Liver (tissue), 9 donors: ENCODE data around the gene BTRC. TPM values are rescaled to one million over a fixed set of nuclear protein-coding genes. Genes with fewer than 3 reads are reported as not detected.

ENCODE experiments used
- DNase-seq: peaks from one replicate; pipeline ENCODE4 v3.0.0-alpha.2; 2017; ENCODE audit warnings: low spot score
- H3K27ac ChIP-seq, 2 donors: one replicate each; pipeline ENCODE4 v1.7.0; 2013; ENCODE audit warnings: inconsistent platforms in 2 of 2, low read length in 2 of 2, control low read depth in 1 of 2, low read depth in 1 of 2, mild to moderate bottlenecking in 1 of 2
- H3K27me3 ChIP-seq, 4 donors: one replicate each; pipeline versions ENCODE4 v1.6.1 to v1.7.0; 2013; ENCODE audit warnings: low read length in 3 of 4, inconsistent platforms in 1 of 4, mild to moderate bottlenecking in 1 of 4, moderate library complexity in 1 of 4; ENCODE audit not compliant: control insufficient read depth in 4 of 4, insufficient read depth in 4 of 4
- H3K36me3 ChIP-seq, 4 donors: one replicate each; pipeline versions ENCODE4 v1.6.1 to v1.7.0; 2013; ENCODE audit warnings: low read length in 3 of 4, mild to moderate bottlenecking in 3 of 4, low read depth in 1 of 4, moderate library complexity in 1 of 4; ENCODE audit not compliant: control insufficient read depth in 4 of 4, insufficient read depth in 3 of 4
- H3K4me1 ChIP-seq, 4 donors: one replicate each; pipeline versions ENCODE4 v1.6.1 to v1.7.0; 2013; ENCODE audit warnings: low read length in 3 of 4, mild to moderate bottlenecking in 3 of 4, moderate library complexity in 1 of 4; ENCODE audit not compliant: control insufficient read depth in 4 of 4, insufficient read depth in 4 of 4
- H3K4me3 ChIP-seq, 3 donors: one replicate each; pipeline versions ENCODE4 v1.6.1 to v1.7.0; 2013; ENCODE audit warnings: low read length in 3 of 3, control low read depth in 1 of 3, low read depth in 1 of 3, mild to moderate bottlenecking in 1 of 3
- H3K9ac ChIP-seq, 2 donors: one replicate each; pipeline ENCODE4 v1.7.0; 2013; ENCODE audit warnings: low read length in 2 of 2, mild to moderate bottlenecking in 2 of 2, moderate library complexity in 2 of 2, control low read depth in 1 of 2, low read depth in 1 of 2
- H3K9me3 ChIP-seq, 4 donors: one replicate each; pipeline versions ENCODE4 v1.6.1 to v1.7.0; 2013; ENCODE audit warnings: low read length in 3 of 4; ENCODE audit not compliant: control insufficient read depth in 4 of 4
- EGR1 ChIP-seq, 2 donors: IDR thresholded peaks; 2 replicates each; pipeline ENCODE4 v1.6.1; 2016 to 2018; ENCODE audit warnings: antibody characterized with exemption in 2 of 2, low read depth in 2 of 2
- FOXA1 ChIP-seq: IDR thresholded peaks from 2 replicates; pipeline ENCODE4 v1.6.1; 2016; ENCODE audit warnings: antibody characterized with exemption
- JUND ChIP-seq, 2 donors: IDR thresholded peaks; 2 replicates each; pipeline ENCODE4 v1.6.1; 2016; ENCODE audit warnings: antibody characterized with exemption in 2 of 2
- RAD21 ChIP-seq, 2 donors: IDR thresholded peaks; 2 replicates each; pipeline ENCODE4 v1.6.1; 2016; ENCODE audit warnings: antibody characterized with exemption in 2 of 2, mild to moderate bottlenecking in 2 of 2
- REST ChIP-seq: IDR thresholded peaks from 2 replicates; pipeline ENCODE4 v1.6.1; 2016; ENCODE audit warnings: antibody characterized with exemption, mild to moderate bottlenecking
- RXRA ChIP-seq, 2 donors: IDR thresholded peaks; 2 replicates each; pipeline ENCODE4 v1.6.1; 2017 to 2018; ENCODE audit warnings: antibody characterized with exemption in 2 of 2, mild to moderate bottlenecking in 1 of 2
- SP1 ChIP-seq: IDR thresholded peaks from 2 replicates; pipeline ENCODE4 v1.6.1; 2018; ENCODE audit warnings: antibody characterized with exemption, mild to moderate bottlenecking
- TAF1 ChIP-seq: conservative IDR thresholded peaks from 2 replicates; pipeline ENCODE4 v1.6.1; 2016; ENCODE audit warnings: antibody characterized with exemption, mild to moderate bottlenecking
- YY1 ChIP-seq: IDR thresholded peaks from 2 replicates; pipeline ENCODE4 v1.6.1; 2016; ENCODE audit warnings: antibody characterized with exemption, mild to moderate bottlenecking
- WGBS: extraction: QIAGEN DNeasy Blood & Tissue Kit; methylation state at CpG from one replicate; pipeline ENCODE4 v1.1.7; 2013; 5-methylcytosine and 5-hydroxymethylcytosine counted together
- polyA plus RNA-seq, 2 donors: library from polyadenylated mRNA; stranded (reverse) in 1 of 2; unstranded in 1 of 2; fragments of 200-250 nt in 1 of 2; fragments of >200 nt in 1 of 2; fragmentation: Nextera tagmentation in 1 of 2; extraction: Ambion mirVana in 1 of 2; gene quantifications; one replicate each; pipeline versions ENCODE4 v1.2.1 to v1.2.3, GENCODE V29; 2013 to 2015
- total RNA-seq, 2 donors: library from RNA; depleted of rRNA; stranded (reverse); fragments of >200 nt; gene quantifications; one replicate each; pipeline ENCODE4 v1.2.3, GENCODE V29; 2014
- TF ChIP-seq, protein P1 (sequence below): IDR thresholded peaks from 2 replicates; pipeline ENCODE4 v1.6.1; 2016; ENCODE audit warnings: antibody characterized with exemption
- donor health status: healthy.
- donor health status: healthy.
- donor health status: healthy.
- donor health status: healthy.
- donor health status: healthy.

Gene BTRC
- total and polyA plus RNA-seq, 4 donors, result 2.7 to 28.2 (median 5.9) TPM

DNA sequence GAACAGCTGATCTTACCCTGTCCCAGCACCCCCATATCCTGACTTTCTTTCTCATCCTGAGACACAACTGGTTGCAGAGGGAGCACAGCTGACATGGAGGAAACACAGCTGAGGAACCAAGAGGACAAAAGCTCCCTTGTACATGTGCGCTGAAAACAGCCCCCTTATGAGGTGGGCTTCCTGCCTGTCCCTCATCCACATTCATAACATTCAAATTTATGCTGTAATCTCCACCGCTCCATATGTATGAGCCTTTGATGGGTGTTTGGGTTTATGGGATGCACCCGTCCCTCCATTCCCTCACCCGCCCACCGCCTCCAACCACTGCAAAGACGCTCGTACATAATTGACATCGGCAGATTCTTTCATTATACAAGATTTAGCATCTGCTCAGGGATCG is 49.6 kb upstream of the BTRC start:
- WGBS, result 94% methylated on average over 9 of the region's 9 CpGs
- Histone ChIP-seq H3K27me3 (peaks cover 0 to 3% (median 0%) of the 10 kb centered on the region in 4 donors), H3K9me3 (no peaks in the 10 kb centered on the region), H3K27ac (no peak overlapping the region), H3K9ac (no peak overlapping the region), H3K4me1 (no peaks in the 10 kb centered on the region), H3K36me3 (no peaks in the 10 kb centered on the region), H3K4me3 (no peak overlapping the region)
- TF ChIP-seq, protein P1, sequence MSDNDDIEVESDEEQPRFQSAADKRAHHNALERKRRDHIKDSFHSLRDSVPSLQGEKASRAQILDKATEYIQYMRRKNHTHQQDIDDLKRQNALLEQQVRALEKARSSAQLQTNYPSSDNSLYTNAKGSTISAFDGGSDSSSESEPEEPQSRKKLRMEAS, result no peak
- TF ChIP-seq JUND (IDR thresholded peaks at IDR 0.05) (no peak), TAF1 (no peak), RXRA (IDR thresholded peaks at IDR 0.05) (no peak), SP1 (no peak), FOXA1 (no peak)
- DNase-seq, result no peak

GRCh38 chr10:101305320-101306241 is 48.4 kb upstream of the BTRC start:
- no peak for DNase-seq

More at GRCh38 chr10:101305320-101306241, 48.4 kb upstream of the BTRC start:
- Histone ChIP-seq H3K9ac (no peak overlapping the region), H3K27ac (no peak overlapping the region), H3K27me3 (peaks cover 0 to 4% (median 3%) of the 10 kb centered on the region in 4 donors), H3K9me3 (no peaks in the 10 kb centered on the region), H3K4me3 (no peak overlapping the region), H3K4me1 (no peaks in the 10 kb centered on the region), H3K36me3 (no peaks in the 10 kb centered on the region)
- WGBS, result 74% methylated on average over 17 of the region's 17 CpGs
- TF ChIP-seq JUND (IDR thresholded peaks at IDR 0.05), result no peak
- TF ChIP-seq RAD21 (IDR thresholded peaks at IDR 0.05), result no peak
- TF ChIP-seq REST, result no peak
- TF ChIP-seq, protein P1, result no peak
- TF ChIP-seq FOXA1, result no peak
- no peak for TF ChIP-seq EGR1 (IDR thresholded peaks at IDR 0.05; ENCODE audit: low read depth in 2 of 2)
- no peak for TF ChIP-seq YY1
- TF ChIP-seq TAF1, result no peak
